Skeletal muscle cell (primary cell): ENCODE data around the gene COG4.
"Not testable (repeated sequence)": the region's sequence is repeated elsewhere in the genome, so short reads cannot be mapped to it uniquely, and the experiment has no call there.

Experiments
- DNase-seq: peaks from one replicate; pipeline ENCODE4 v3.0.0-alpha.2; 2010; ENCODE audit warnings: low read depth
- H3K4me3 ChIP-seq: 2 replicates; pipeline ENCODE4 v1.5.1; 2011; ENCODE audit warnings: low read depth, mild to moderate bottlenecking, control low read depth, low read length, moderate library complexity

The COG4 gene

GRCh38 chr16:70523076-70523742, at the start of gene COG4:
COG4 (minus strand) TSS chr16:70523554; CDS start chr16:70523543, 11 bp downstream.
- peak within 1 kb of the TSS; percentile 97 for H3K4me3 ChIP-seq
- DNase-seq = peak; percentile 45

GRCh38 chr16:70572926-70573270, 49.5 kb upstream of the COG4 start:
- DNase-seq = no peak
- no peak overlapping the region for H3K4me3 ChIP-seq

- no peak overlapping the region for H3K4me3 ChIP-seq
- no peak for DNase-seq
Measured at GRCh38 chr16:70572050-70572925, 48.9 kb upstream of the COG4 start.

GRCh38 chr16:70571623-70572022, 48.3 kb upstream of the COG4 start:
- H3K4me3 ChIP-seq = no peak overlapping the region
- DNase-seq = no peak

GRCh38 chr16:70570967-70571570, 47.7 kb upstream of the COG4 start:
- no peak overlapping the region for H3K4me3 ChIP-seq
- DNase-seq = no peak

GRCh38 chr16:70569752-70570151, 46.4 kb upstream of the COG4 start:
- H3K4me3 ChIP-seq = no peak overlapping the region
- DNase-seq = no peak

- no peak overlapping the region for H3K4me3 ChIP-seq
- no peak for DNase-seq
Measured at GRCh38 chr16:70568601-70569237, 45.4 kb upstream of the COG4 start.

- no peak for DNase-seq
- H3K4me3 ChIP-seq = no peak overlapping the region
Measured at GRCh38 chr16:70565053-70565452, 41.7 kb upstream of the COG4 start.

- H3K4me3 ChIP-seq = no peak overlapping the region
- DNase-seq = no peak
Measured at GRCh38 chr16:70563636-70564035, 40.3 kb upstream of the COG4 start.

- DNase-seq = no peak
- H3K4me3 ChIP-seq = no peak overlapping the region
Measured at GRCh38 chr16:70561623-70562022, 38.3 kb upstream of the COG4 start.

GRCh38 chr16:70556063-70556462, 32.7 kb upstream of the COG4 start:
- no peak for DNase-seq
- no peak overlapping the region for H3K4me3 ChIP-seq

- DNase-seq = peak; percentile 65
- H3K4me3 ChIP-seq = no peak overlapping the region
Measured at GRCh38 chr16:70553645-70554044, 30.3 kb upstream of the COG4 start.

GRCh38 chr16:70552675-70553074, 29.3 kb upstream of the COG4 start:
- no peak for DNase-seq
- H3K4me3 ChIP-seq = no peak overlapping the region

GRCh38 chr16:70551788-70552187, 28.4 kb upstream of the COG4 start:
- DNase-seq = no peak
- no peak overlapping the region for H3K4me3 ChIP-seq

- H3K4me3 ChIP-seq = no peak overlapping the region
- no peak for DNase-seq
Measured at GRCh38 chr16:70550082-70550481, 26.7 kb upstream of the COG4 start.

- no peak for DNase-seq
- H3K4me3 ChIP-seq = no peak overlapping the region
Measured at GRCh38 chr16:70548936-70549335, 25.6 kb upstream of the COG4 start.

- no peak overlapping the region for H3K4me3 ChIP-seq
- no peak for DNase-seq
Measured at GRCh38 chr16:70544548-70544947, 21.2 kb upstream of the COG4 start.

- no peak for DNase-seq
Measured at GRCh38 chr16:70540994-70541393, 17.6 kb upstream of the COG4 start.

GRCh38 chr16:70534971-70535370, 11.6 kb upstream of the COG4 start:
- no peak overlapping the region for H3K4me3 ChIP-seq
- no peak for DNase-seq

More at GRCh38 chr16:70540994-70541393, 17.6 kb upstream of the COG4 start:
- H3K4me3 ChIP-seq = no peak overlapping the region

- not testable (repeated sequence) for H3K4me3 ChIP-seq, DNase-seq
Measured at GRCh38 chr16:70529954-70530353, 6.6 kb upstream of the COG4 start.
